HepG2 (cell line): ENCODE results near the gene FGF19. TPM values are rescaled to one million over a fixed set of nuclear protein-coding genes. Genes with fewer than 3 reads are reported as not detected.

Experiments
- CBX5 ChIP-seq: sonication (generic); formaldehyde crosslinking; IDR thresholded peaks from 2 replicates; pipeline ENCODE4 v1.4.0; 2020; ENCODE audit warnings: missing genetic modification reagents, borderline replicate concordance
- HOXD1 ChIP-seq: sonication (generic); formaldehyde crosslinking; IDR thresholded peaks from 2 replicates; pipeline ENCODE4 v1.5.0; 2020; ENCODE audit warnings: missing genetic modification reagents
- KLF6 ChIP-seq: IDR thresholded peaks from 2 replicates; pipeline ENCODE4 v1.8.0; 2016; ENCODE audit warnings: missing biosample characterization, missing genetic modification reagents
- ONECUT2 ChIP-seq: sonication (generic); formaldehyde crosslinking; IDR thresholded peaks from 2 replicates; pipeline ENCODE4 v1.4.0; 2020; ENCODE audit warnings: missing genetic modification reagents
- RBM39 ChIP-seq: fragments of 200-400 bp; formaldehyde crosslinking; IDR thresholded peaks from one replicate; pipeline ENCODE4 v1.6.1; 2018; ENCODE audit warnings: antibody characterized with exemption, mild to moderate bottlenecking, low read depth, low read length; ENCODE audit not compliant: poor library complexity, severe bottlenecking
- SP140L ChIP-seq: sonication (generic); formaldehyde crosslinking; IDR thresholded peaks from 2 replicates; pipeline ENCODE4 v1.4.0; 2020; ENCODE audit warnings: missing genetic modification reagents, borderline replicate concordance
- ZNF235 ChIP-seq: sonication (generic); formaldehyde crosslinking; IDR thresholded peaks from 2 replicates; pipeline ENCODE4 v1.8.1; 2023; ENCODE audit warnings: mild to moderate bottlenecking, missing genetic modification reagents, borderline replicate concordance
- ZNF567 ChIP-seq: sonication (generic); formaldehyde crosslinking; IDR thresholded peaks from 2 replicates; pipeline ENCODE4 v1.8.1; 2023; ENCODE audit warnings: mild to moderate bottlenecking, missing genetic modification reagents, borderline replicate concordance
- polyA plus RNA-seq, 8 experiments: library from polyadenylated mRNA; depleted of rRNA in 3 of 8; stranded (reverse) in 7 of 8; unstranded in 1 of 8; fragments of >200 nt; fragmentation: Illumina TruSeq in 4 of 8; extraction: Trizol in 4 of 8; gene quantifications; 2 replicates each; pipeline versions ENCODE4 v1.2.1 to v1.2.3, GENCODE V29; 2011 to 2016; ENCODE audit warnings: low read depth in 4 of 8, missing spikeins in 1 of 8, mixed read lengths in 1 of 8; ENCODE audit not compliant: insufficient read depth in 1 of 8
- total RNA-seq, 5 experiments: library from RNA; depleted of rRNA; stranded (reverse); fragments of >200 nt; fragmentation: Illumina TruSeq; extraction: Trizol; gene quantifications; 2 replicates each; pipeline ENCODE4 v1.2.3, GENCODE V29; 2016; ENCODE audit warnings: low read depth in 1 of 5
- TF ChIP-seq, protein P1 (sequence below), 2 experiments: sonication (generic) in 1 of 2; formaldehyde crosslinking in 1 of 2; IDR thresholded peaks; 2 replicates each; pipeline versions ENCODE4 v1.5.1 to v1.6.1; 2011 to 2020; ENCODE audit warnings: borderline replicate concordance in 1 of 2, low read depth in 1 of 2, low read length in 1 of 2, mild to moderate bottlenecking in 1 of 2, missing genetic modification reagents in 1 of 2, moderate library complexity in 1 of 2
- TF ChIP-seq, protein P2 (sequence below): sonication (generic); formaldehyde crosslinking; IDR thresholded peaks from 2 replicates; pipeline ENCODE4 v1.4.0; 2020; ENCODE audit warnings: missing genetic modification reagents
- TF ChIP-seq, protein P3 (sequence below): IDR thresholded peaks from 2 replicates; pipeline ENCODE4 v1.6.1; 2018; ENCODE audit warnings: missing genetic modification reagents
- TF ChIP-seq, protein P4 (sequence below): sonication (generic); formaldehyde crosslinking; IDR thresholded peaks from 2 replicates; pipeline ENCODE4 v1.4.0; 2020; ENCODE audit warnings: missing genetic modification reagents
- TF ChIP-seq, protein P5 (sequence below): sonication (generic); formaldehyde crosslinking; IDR thresholded peaks from 2 replicates; pipeline ENCODE4 v1.4.0; 2020; ENCODE audit warnings: mild to moderate bottlenecking, low read depth, missing genetic modification reagents

The FGF19 gene
- total and polyA plus RNA-seq, 2 of the 13 experiments (the other 11 are each of a cell fraction or from before 2014, with no cell fraction given): 0.07 TPM; not detected in 1

DNA sequence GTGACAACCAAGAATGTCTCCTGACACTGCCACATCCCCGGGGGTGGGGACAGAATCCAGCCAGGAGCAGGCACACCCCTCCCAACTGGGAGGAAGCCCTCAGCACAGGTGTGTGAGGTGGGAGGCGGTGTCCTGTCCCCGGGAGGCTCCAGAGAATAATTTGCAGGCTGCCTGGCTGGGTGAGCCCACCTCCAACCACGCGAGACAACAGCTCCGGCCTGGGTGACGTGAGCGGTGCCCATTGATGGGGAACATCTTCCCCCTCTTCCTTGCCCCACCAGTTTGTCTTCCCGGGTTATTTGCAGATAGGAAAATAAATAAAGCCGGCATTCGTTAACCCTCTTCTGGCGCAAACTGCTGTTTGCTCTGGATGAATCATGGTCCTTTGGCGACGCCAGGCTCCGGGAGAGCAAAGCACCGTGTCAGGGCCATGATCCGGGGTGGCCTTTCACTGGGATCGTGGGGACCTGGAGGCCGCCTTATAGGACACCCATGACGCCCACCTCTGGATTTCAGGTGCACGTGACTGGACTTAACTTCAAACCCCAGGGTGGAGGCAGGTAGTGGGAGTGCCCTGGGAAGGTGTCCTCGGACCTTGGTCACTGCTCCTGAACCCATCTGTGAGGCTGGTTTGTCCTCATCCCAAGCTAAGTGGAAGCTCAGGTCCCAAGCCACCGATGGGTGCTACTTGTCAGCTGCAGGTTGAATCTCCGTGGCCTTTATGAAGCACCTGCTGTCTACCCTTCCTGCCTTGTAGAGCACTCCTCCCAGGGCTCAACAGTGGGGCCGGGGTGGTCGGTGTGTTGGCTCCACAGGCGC, 49.0 kb downstream of the FGF19 start (continued):
- TF ChIP-seq ONECUT2 (CRISPR knock-in tag) (no peak), ZNF567 (CRISPR knock-in tag) (no peak), ZNF235 (no peak), CBX5 (CRISPR knock-in tag) (peak; percentile 85; the same call in 1 of the 2 replicates), HOXD1 (CRISPR knock-in tag) (no peak), KLF6 (0 out of 2 replicates have a peak, but pooled peaks have one; percentile 54), RBM39 (peak; percentile 1), SP140L (CRISPR knock-in tag) (0 out of 2 replicates have a peak, but pooled peaks have one; percentile 57)
- TF ChIP-seq, protein P1, sequence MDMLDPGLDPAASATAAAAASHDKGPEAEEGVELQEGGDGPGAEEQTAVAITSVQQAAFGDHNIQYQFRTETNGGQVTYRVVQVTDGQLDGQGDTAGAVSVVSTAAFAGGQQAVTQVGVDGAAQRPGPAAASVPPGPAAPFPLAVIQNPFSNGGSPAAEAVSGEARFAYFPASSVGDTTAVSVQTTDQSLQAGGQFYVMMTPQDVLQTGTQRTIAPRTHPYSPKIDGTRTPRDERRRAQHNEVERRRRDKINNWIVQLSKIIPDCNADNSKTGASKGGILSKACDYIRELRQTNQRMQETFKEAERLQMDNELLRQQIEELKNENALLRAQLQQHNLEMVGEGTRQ (IDR thresholded peaks at IDR 0.05; ENCODE audit: low read depth, low read length): peak; percentile 61
- TF ChIP-seq, protein P1 (CRISPR knock-in tag; IDR thresholded peaks at IDR 0.05; ENCODE audit: borderline replicate concordance): peak; percentile 82; the same call in 1 of the 2 replicates
- TF ChIP-seq, protein P2, sequence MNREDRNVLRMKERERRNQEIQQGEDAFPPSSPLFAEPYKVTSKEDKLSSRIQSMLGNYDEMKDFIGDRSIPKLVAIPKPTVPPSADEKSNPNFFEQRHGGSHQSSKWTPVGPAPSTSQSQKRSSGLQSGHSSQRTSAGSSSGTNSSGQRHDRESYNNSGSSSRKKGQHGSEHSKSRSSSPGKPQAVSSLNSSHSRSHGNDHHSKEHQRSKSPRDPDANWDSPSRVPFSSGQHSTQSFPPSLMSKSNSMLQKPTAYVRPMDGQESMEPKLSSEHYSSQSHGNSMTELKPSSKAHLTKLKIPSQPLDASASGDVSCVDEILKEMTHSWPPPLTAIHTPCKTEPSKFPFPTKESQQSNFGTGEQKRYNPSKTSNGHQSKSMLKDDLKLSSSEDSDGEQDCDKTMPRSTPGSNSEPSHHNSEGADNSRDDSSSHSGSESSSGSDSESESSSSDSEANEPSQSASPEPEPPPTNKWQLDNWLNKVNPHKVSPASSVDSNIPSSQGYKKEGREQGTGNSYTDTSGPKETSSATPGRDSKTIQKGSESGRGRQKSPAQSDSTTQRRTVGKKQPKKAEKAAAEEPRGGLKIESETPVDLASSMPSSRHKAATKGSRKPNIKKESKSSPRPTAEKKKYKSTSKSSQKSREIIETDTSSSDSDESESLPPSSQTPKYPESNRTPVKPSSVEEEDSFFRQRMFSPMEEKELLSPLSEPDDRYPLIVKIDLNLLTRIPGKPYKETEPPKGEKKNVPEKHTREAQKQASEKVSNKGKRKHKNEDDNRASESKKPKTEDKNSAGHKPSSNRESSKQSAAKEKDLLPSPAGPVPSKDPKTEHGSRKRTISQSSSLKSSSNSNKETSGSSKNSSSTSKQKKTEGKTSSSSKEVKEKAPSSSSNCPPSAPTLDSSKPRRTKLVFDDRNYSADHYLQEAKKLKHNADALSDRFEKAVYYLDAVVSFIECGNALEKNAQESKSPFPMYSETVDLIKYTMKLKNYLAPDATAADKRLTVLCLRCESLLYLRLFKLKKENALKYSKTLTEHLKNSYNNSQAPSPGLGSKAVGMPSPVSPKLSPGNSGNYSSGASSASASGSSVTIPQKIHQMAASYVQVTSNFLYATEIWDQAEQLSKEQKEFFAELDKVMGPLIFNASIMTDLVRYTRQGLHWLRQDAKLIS (CRISPR knock-in tag): no peak
- TF ChIP-seq, protein P3, sequence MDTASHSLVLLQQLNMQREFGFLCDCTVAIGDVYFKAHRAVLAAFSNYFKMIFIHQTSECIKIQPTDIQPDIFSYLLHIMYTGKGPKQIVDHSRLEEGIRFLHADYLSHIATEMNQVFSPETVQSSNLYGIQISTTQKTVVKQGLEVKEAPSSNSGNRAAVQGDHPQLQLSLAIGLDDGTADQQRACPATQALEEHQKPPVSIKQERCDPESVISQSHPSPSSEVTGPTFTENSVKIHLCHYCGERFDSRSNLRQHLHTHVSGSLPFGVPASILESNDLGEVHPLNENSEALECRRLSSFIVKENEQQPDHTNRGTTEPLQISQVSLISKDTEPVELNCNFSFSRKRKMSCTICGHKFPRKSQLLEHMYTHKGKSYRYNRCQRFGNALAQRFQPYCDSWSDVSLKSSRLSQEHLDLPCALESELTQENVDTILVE (CRISPR knock-in tag): peak; percentile 83
- TF ChIP-seq, protein P4, sequence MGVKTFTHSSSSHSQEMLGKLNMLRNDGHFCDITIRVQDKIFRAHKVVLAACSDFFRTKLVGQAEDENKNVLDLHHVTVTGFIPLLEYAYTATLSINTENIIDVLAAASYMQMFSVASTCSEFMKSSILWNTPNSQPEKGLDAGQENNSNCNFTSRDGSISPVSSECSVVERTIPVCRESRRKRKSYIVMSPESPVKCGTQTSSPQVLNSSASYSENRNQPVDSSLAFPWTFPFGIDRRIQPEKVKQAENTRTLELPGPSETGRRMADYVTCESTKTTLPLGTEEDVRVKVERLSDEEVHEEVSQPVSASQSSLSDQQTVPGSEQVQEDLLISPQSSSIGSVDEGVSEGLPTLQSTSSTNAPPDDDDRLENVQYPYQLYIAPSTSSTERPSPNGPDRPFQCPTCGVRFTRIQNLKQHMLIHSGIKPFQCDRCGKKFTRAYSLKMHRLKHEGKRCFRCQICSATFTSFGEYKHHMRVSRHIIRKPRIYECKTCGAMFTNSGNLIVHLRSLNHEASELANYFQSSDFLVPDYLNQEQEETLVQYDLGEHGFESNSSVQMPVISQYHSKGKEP (CRISPR knock-in tag): no peak
- TF ChIP-seq, protein P5, sequence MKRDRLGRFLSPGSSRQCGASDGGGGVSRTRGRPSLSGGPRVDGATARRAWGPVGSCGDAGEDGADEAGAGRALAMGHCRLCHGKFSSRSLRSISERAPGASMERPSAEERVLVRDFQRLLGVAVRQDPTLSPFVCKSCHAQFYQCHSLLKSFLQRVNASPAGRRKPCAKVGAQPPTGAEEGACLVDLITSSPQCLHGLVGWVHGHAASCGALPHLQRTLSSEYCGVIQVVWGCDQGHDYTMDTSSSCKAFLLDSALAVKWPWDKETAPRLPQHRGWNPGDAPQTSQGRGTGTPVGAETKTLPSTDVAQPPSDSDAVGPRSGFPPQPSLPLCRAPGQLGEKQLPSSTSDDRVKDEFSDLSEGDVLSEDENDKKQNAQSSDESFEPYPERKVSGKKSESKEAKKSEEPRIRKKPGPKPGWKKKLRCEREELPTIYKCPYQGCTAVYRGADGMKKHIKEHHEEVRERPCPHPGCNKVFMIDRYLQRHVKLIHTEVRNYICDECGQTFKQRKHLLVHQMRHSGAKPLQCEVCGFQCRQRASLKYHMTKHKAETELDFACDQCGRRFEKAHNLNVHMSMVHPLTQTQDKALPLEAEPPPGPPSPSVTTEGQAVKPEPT (CRISPR knock-in tag): 0 out of 2 replicates have a peak, but pooled peaks have one; percentile 47
